ENCODE data around the gene RAP1GAP2.

RAP1GAP2 gene

DNA sequence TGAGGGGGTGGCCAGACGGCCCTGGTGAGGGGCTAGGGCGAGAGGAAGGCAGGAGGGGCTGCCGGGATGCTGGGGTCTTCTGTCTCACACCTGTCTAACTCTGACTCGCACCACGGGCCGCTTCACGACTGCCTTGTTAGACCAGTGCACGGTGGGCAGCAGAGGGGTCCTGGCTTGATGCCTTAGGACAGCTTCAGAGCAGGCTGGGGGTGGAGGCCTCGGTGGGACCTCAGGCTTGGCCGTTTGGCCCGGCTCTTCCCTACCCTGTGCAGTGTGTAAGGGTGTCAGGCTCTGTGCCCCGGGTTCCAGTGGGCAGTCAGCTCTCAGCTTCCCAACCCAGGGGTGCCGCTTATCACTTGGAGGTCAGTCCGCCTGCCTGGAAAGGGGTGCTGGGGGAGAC, 166.5 kb downstream of the RAP1GAP2 start:
- no peak overlapping the region for H3K4me3 ChIP-seq (ENCODE audit: control insufficient read depth, low read depth, low read length)

DNA sequence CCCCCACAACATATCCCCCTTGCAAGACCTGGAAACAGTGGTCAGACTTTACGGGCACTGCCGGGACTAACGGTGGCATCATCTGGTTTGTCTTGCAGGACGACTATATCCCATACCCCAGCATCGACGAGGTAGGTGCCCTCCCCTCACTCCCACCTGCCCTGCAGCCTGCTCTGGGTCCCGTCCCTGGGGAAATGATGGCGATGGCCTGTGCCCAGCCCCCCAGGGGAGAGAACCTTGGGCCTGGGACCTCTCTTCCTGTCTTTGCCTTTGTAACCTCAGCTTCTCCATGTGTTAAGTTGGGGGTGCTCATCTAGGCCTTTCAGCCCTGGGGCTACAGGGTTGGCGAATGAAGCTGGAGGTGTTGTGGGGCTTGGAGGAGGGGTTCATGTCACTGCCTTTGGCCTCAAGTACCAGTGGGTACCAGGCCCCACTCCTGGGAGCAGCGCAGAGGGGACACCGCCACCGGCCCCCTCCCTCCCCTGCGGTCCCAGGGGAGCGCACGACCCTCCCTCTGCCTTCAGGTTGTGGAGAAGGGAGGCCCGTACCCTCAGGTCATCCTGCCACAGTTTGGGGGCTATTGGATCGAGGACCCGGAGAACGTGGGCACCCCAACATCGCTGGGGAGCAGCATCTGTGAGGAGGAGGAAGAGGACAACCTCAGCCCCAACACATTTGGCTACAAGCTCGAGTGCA, 167.2 kb downstream of the RAP1GAP2 start:
- TF ChIP-seq, protein P1, sequence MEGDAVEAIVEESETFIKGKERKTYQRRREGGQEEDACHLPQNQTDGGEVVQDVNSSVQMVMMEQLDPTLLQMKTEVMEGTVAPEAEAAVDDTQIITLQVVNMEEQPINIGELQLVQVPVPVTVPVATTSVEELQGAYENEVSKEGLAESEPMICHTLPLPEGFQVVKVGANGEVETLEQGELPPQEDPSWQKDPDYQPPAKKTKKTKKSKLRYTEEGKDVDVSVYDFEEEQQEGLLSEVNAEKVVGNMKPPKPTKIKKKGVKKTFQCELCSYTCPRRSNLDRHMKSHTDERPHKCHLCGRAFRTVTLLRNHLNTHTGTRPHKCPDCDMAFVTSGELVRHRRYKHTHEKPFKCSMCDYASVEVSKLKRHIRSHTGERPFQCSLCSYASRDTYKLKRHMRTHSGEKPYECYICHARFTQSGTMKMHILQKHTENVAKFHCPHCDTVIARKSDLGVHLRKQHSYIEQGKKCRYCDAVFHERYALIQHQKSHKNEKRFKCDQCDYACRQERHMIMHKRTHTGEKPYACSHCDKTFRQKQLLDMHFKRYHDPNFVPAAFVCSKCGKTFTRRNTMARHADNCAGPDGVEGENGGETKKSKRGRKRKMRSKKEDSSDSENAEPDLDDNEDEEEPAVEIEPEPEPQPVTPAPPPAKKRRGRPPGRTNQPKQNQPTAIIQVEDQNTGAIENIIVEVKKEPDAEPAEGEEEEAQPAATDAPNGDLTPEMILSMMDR (IDR thresholded peaks at IDR 0.05; ENCODE audit: control insufficient read depth, insufficient read depth, low read depth, low read length, missing control alignments): no peak
- no peak overlapping the region for H3K4me3 ChIP-seq (ENCODE audit: control insufficient read depth, low read depth, low read length)
- no peak for DNase-seq (ENCODE audit: low read depth)

More for the DNA sequence above, 166.5 kb downstream of the RAP1GAP2 start:
- TF ChIP-seq, protein P1 (IDR thresholded peaks at IDR 0.05; ENCODE audit: control insufficient read depth, insufficient read depth, low read depth, low read length, missing control alignments): no peak
- no peak for DNase-seq (ENCODE audit: low read depth)

DNA sequence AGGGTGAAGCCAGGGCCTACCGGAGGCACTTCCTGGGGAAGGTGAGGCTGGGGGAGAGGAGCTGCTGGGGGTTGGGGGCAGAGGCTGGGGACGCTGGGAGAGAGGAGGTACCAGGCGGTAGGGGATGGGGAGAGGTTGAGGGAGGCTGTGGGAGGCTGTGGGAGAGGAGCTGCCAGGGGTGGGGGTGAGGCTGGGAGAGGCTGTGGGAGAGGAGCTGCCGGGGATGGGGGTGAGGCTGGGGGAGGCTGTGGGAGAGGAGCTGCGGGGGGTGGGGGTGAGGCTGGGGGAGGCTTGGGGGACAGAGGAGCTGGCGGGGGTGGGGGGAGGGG, 167.8 kb downstream of the RAP1GAP2 start:
- no peak overlapping the region for H3K4me3 ChIP-seq (ENCODE audit: control insufficient read depth, low read depth, low read length)
- TF ChIP-seq, protein P1 (IDR thresholded peaks at IDR 0.05; ENCODE audit: control insufficient read depth, insufficient read depth, low read depth, low read length, missing control alignments): no peak
- DNase-seq (ENCODE audit: low read depth): no peak

DNA sequence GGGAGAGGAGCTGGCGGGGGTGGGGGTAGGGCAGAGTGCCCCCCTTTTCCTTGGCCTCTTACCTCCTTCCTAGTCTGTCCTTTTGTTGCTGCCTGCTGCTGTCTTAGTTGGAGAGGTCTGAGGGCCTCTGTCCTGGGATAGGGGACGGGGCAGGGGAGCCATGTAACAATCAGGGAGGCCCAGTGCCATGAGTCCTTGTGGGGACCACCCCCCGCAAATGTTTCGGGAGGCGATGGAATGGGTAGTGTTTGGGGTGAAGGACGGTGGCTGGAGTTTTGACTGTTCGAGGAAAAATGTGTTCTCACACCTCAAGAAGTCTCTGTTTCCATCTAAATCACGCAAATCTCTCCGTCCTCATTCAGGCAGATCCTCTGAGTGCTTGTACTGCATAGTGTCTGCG, 168.1 kb downstream of the RAP1GAP2 start:
- H3K4me3 ChIP-seq (ENCODE audit: control insufficient read depth, low read depth, low read length): no peak overlapping the region
- DNase-seq (ENCODE audit: low read depth): no peak
- TF ChIP-seq, protein P1 (IDR thresholded peaks at IDR 0.05; ENCODE audit: control insufficient read depth, insufficient read depth, low read depth, low read length, missing control alignments): no peak

DNA sequence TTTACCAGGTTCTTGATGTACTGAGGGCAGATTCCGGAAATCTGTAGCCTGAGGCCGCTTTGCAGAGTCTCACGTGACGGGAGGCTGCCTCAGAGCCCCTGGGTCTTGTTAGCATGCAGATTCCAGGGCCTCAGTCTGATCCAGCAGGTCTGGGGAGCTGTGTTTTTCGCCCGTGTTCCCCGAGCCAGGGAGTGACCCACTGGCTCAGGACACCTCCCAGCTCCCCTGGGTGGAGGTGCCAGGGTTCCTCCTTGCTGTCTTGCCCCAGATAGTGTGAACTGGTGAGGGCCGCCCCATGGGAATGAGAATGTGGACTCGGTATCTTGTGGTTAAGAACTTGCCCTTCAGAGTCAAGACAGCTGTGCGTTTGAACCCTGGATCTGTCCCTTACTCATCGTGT, 168.6 kb downstream of the RAP1GAP2 start:
- TF ChIP-seq, protein P1 (IDR thresholded peaks at IDR 0.05; ENCODE audit: control insufficient read depth, insufficient read depth, low read depth, low read length, missing control alignments): no peak
- H3K4me3 ChIP-seq (ENCODE audit: control insufficient read depth, low read depth, low read length): no peak overlapping the region
- no peak for DNase-seq (ENCODE audit: low read depth)

DNA sequence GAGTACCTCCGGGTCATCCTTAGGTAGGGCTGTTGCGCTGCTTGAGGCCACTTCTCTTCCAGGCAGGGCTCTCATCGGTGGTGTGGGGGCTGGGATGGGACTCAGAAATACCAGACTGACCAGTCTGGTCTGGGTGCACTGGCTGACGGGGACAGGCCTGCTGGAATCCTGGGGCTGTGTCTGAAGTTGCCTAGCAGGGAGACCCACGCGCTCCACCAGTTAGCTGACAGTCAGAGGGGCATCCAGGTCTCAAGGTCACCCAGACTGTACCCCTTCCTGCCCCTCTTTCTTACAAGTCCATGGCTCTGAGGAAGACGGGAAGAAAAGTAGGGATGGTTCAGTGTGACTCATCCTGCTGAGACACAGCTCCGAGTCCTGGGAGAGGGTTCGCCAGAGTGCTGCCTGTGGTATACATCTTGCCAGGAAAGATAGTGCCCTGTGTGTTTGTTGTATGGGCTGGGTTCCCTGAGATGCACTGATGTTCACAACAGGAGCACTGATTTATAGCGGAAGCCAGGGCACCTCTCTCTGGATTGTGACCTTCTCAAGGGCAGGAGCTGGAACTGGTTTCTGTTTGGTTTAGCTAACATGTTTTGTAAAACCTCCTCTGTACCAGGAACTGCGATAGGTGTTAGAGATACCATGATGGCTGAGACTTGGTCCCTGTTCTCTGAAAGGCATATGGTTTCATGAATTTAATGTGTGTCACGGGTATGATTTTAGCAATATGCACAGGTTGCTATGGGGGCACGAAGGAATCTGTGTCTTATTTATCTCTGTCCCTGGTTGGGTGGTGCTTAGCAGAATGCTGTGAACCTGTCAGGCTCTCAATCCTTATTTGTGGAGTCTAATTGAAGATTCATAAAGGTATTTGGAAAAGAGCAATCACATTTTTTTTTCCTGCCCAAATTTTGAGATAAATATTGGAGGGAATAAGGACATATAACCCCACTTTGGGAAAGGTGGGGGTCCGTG, 169.7 kb downstream of the RAP1GAP2 start:
- H3K4me3 ChIP-seq (ENCODE audit: control insufficient read depth, low read depth, low read length): no peak overlapping the region
- no peak for DNase-seq (ENCODE audit: low read depth)
- TF ChIP-seq, protein P1 (IDR thresholded peaks at IDR 0.05; ENCODE audit: control insufficient read depth, insufficient read depth, low read depth, low read length, missing control alignments): no peak
